ENCODE data around the gene RBM4. TPM values are rescaled to one million over a fixed set of nuclear protein-coding genes. Genes with fewer than 3 reads are reported as not detected.

RBM4 gene
- total RNA-seq, 1 donor from 2014 or later: 206 TPM

- peak within 1 kb of the TSS; percentile 98 for H3K4me3 Mint-ChIP-seq
- peaks cover 34% of the 10 kb centered on the region for H3K4me1 Mint-ChIP-seq
- peaks cover 24% of the 10 kb centered on the region for H3K36me3 Mint-ChIP-seq
- Histone ChIP-seq H3K4me3 (peak within 1 kb of the TSS; percentile 82), H3K9me3 (ENCODE audit: low read depth) (no peaks in the 10 kb centered on the region), H2AFZ (replicated peaks) (peak within 1 kb of the TSS; percentile 55), H4K20me1 (ENCODE audit: low read depth) (peaks cover 50% of the 10 kb centered on the region), H3K4me2 (peak within 1 kb of the TSS; percentile 100), H3F3A (ENCODE audit: low read depth) (peaks cover 49% of the 10 kb centered on the region), H3K27ac (peak within 1 kb of the TSS; percentile 92), H3K27me3 (no peaks in the 10 kb centered on the region), H3K36me3 (no peaks in the 10 kb centered on the region), H3K79me2 (ENCODE audit: low read depth) (peaks cover 60% of the 10 kb centered on the region), H3K9ac (peak within 1 kb of the TSS; percentile 65), H3K4me1 (peaks cover 32% of the 10 kb centered on the region)
- peak within 1 kb of the TSS; percentile 98 for H3K27ac Mint-ChIP-seq
- TF ChIP-seq EZH2phosphoT487 (IDR thresholded peaks at IDR 0.05) (no peak), EZH2 (IDR thresholded peaks at IDR 0.05) (no peak)
- TF ChIP-seq, protein P1, sequence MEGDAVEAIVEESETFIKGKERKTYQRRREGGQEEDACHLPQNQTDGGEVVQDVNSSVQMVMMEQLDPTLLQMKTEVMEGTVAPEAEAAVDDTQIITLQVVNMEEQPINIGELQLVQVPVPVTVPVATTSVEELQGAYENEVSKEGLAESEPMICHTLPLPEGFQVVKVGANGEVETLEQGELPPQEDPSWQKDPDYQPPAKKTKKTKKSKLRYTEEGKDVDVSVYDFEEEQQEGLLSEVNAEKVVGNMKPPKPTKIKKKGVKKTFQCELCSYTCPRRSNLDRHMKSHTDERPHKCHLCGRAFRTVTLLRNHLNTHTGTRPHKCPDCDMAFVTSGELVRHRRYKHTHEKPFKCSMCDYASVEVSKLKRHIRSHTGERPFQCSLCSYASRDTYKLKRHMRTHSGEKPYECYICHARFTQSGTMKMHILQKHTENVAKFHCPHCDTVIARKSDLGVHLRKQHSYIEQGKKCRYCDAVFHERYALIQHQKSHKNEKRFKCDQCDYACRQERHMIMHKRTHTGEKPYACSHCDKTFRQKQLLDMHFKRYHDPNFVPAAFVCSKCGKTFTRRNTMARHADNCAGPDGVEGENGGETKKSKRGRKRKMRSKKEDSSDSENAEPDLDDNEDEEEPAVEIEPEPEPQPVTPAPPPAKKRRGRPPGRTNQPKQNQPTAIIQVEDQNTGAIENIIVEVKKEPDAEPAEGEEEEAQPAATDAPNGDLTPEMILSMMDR (IDR thresholded peaks at IDR 0.05): no peak
- no peaks in the 10 kb centered on the region for H3K27me3 Mint-ChIP-seq (ENCODE audit: insufficient read depth, low read depth)
- DNase-seq (ENCODE audit: low spot score): peak; percentile 100
- no peaks in the 10 kb centered on the region for H3K9me3 Mint-ChIP-seq
These were observed 21.9 kb upstream of the RBM4 start, which contains the start of gene RBM14 for GRCh38 chr11:66616379-66617154. Gene RBM14 (plus strand): TSS chr11:66616630. CDS start chr11:66616721, 91 bp downstream.

GRCh38 chr11:66617155-66617834, 21.2 kb upstream of the RBM4 start:
- H3K36me3 Mint-ChIP-seq: peaks cover 26% of the 10 kb centered on the region
- H3K27me3 Mint-ChIP-seq (ENCODE audit: insufficient read depth, low read depth): no peaks in the 10 kb centered on the region
- Histone ChIP-seq H3K9ac (peak overlapping the region; percentile 61), H3K27me3 (no peaks in the 10 kb centered on the region), H4K20me1 (ENCODE audit: low read depth) (peaks cover 57% of the 10 kb centered on the region), H2AFZ (replicated peaks) (no peak overlapping the region), H3K4me1 (peaks cover 34% of the 10 kb centered on the region), H3K9me3 (ENCODE audit: low read depth) (no peaks in the 10 kb centered on the region), H3F3A (ENCODE audit: low read depth) (peaks cover 51% of the 10 kb centered on the region), H3K4me2 (peak overlapping the region; percentile 100), H3K79me2 (ENCODE audit: low read depth) (peaks cover 67% of the 10 kb centered on the region), H3K4me3 (peak overlapping the region; percentile 82), H3K27ac (no peak overlapping the region), H3K36me3 (no peaks in the 10 kb centered on the region)
- peak overlapping the region; percentile 98 for H3K4me3 Mint-ChIP-seq
- no peaks in the 10 kb centered on the region for H3K9me3 Mint-ChIP-seq
- H3K27ac Mint-ChIP-seq: peak overlapping the region; percentile 80
- no peak for TF ChIP-seq EZH2phosphoT487 (IDR thresholded peaks at IDR 0.05)
- TF ChIP-seq, protein P1 (IDR thresholded peaks at IDR 0.05): no peak
- TF ChIP-seq EZH2 (IDR thresholded peaks at IDR 0.05): no peak
- no peak for DNase-seq (ENCODE audit: low spot score)
- H3K4me1 Mint-ChIP-seq: peaks cover 35% of the 10 kb centered on the region

- Histone ChIP-seq H4K20me1 (ENCODE audit: low read depth) (peaks cover 76% of the 10 kb centered on the region), H3K79me2 (ENCODE audit: low read depth) (peaks cover 85% of the 10 kb centered on the region), H3K27ac (no peak overlapping the region), H3K36me3 (no peaks in the 10 kb centered on the region), H3F3A (ENCODE audit: low read depth) (peaks cover 58% of the 10 kb centered on the region), H3K27me3 (no peaks in the 10 kb centered on the region), H2AFZ (replicated peaks) (no peak overlapping the region), H3K9ac (peak overlapping the region; percentile 61), H3K9me3 (ENCODE audit: low read depth) (no peaks in the 10 kb centered on the region), H3K4me1 (peaks cover 34% of the 10 kb centered on the region), H3K4me3 (peak overlapping the region; percentile 82), H3K4me2 (peak overlapping the region; percentile 100)
- H3K27me3 Mint-ChIP-seq (ENCODE audit: insufficient read depth, low read depth): no peaks in the 10 kb centered on the region
- H3K4me1 Mint-ChIP-seq: peaks cover 40% of the 10 kb centered on the region
- peak overlapping the region; percentile 98 for H3K4me3 Mint-ChIP-seq
- peaks cover 36% of the 10 kb centered on the region for H3K36me3 Mint-ChIP-seq
- H3K9me3 Mint-ChIP-seq: no peaks in the 10 kb centered on the region
- no peak for TF ChIP-seq EZH2 (IDR thresholded peaks at IDR 0.05)
- TF ChIP-seq, protein P1 (IDR thresholded peaks at IDR 0.05): no peak
- TF ChIP-seq EZH2phosphoT487 (IDR thresholded peaks at IDR 0.05): no peak
- no peak for DNase-seq (ENCODE audit: low spot score)
- H3K27ac Mint-ChIP-seq: no peak overlapping the region
These were observed 19.4 kb upstream of the RBM4 start for GRCh38 chr11:66619080-66619554.

All from neural progenitor cell (in vitro differentiated cells).